Measurements from ENCODE around the gene CCL2.
"Not testable (repeated sequence)": the region's sequence is repeated elsewhere in the genome, so short reads cannot be mapped to it uniquely, and the experiment has no call there.

The CCL2 gene

GRCh38 chr17:34254651-34255380, at the start of gene CCL2:
TSS of gene CCL2 (plus strand) at chr17:34255285. CDS start at chr17:34255350, 65 bp downstream.
- DNase-seq (ENCODE audit: low read depth in 2 of 2), result no peak

- no peak for DNase-seq (ENCODE audit: low read depth in 2 of 2)
Measured at GRCh38 chr17:34205401-34205800, 49.7 kb upstream of the CCL2 start.

- no peak for DNase-seq (ENCODE audit: low read depth in 2 of 2)
Measured at GRCh38 chr17:34206569-34206968, 48.5 kb upstream of the CCL2 start.

GRCh38 chr17:34207572-34207971, 47.5 kb upstream of the CCL2 start:
- DNase-seq (ENCODE audit: low read depth in 2 of 2), result no peak

- DNase-seq (ENCODE audit: low read depth in 2 of 2), result no peak
Measured at GRCh38 chr17:34218748-34219147, 36.3 kb upstream of the CCL2 start.

GRCh38 chr17:34219405-34219804, 35.7 kb upstream of the CCL2 start:
- DNase-seq (ENCODE audit: low read depth in 2 of 2), result no peak

- no peak for DNase-seq (ENCODE audit: low read depth in 2 of 2)
Measured at GRCh38 chr17:34220045-34220751, 34.9 kb upstream of the CCL2 start.

GRCh38 chr17:34220752-34221395, 34.2 kb upstream of the CCL2 start:
- no peak for DNase-seq (ENCODE audit: low read depth in 2 of 2)

- no peak for DNase-seq (ENCODE audit: low read depth in 2 of 2)
Measured at GRCh38 chr17:34221411-34221810, 33.7 kb upstream of the CCL2 start.

- DNase-seq (ENCODE audit: low read depth in 2 of 2), result no peak
Measured at GRCh38 chr17:34222722-34223497, 32.2 kb upstream of the CCL2 start.

GRCh38 chr17:34225046-34225445, 30.0 kb upstream of the CCL2 start:
- no peak for DNase-seq (ENCODE audit: low read depth in 2 of 2)

- DNase-seq (ENCODE audit: low read depth in 2 of 2), result no peak
Measured at GRCh38 chr17:34226011-34226743, 28.9 kb upstream of the CCL2 start.

GRCh38 chr17:34226744-34227034, 28.4 kb upstream of the CCL2 start:
- DNase-seq (ENCODE audit: low read depth in 2 of 2), result no peak

- DNase-seq (ENCODE audit: low read depth in 2 of 2), result not testable (repeated sequence)
Measured at GRCh38 chr17:34227293-34227692, 27.8 kb upstream of the CCL2 start.

- DNase-seq (ENCODE audit: low read depth in 2 of 2), result no peak
Measured at GRCh38 chr17:34227707-34228106, 27.4 kb upstream of the CCL2 start.

- DNase-seq (ENCODE audit: low read depth in 2 of 2), result no peak
Measured at GRCh38 chr17:34228781-34229180, 26.3 kb upstream of the CCL2 start.

GRCh38 chr17:34230342-34230741, 24.7 kb upstream of the CCL2 start:
- DNase-seq (ENCODE audit: low read depth in 2 of 2), result no peak

GRCh38 chr17:34234616-34235015, 20.5 kb upstream of the CCL2 start:
- DNase-seq (ENCODE audit: low read depth in 2 of 2), result no peak

- DNase-seq (ENCODE audit: low read depth in 2 of 2), result no peak
Measured at GRCh38 chr17:34235389-34236028, 19.6 kb upstream of the CCL2 start.

- no peak for DNase-seq (ENCODE audit: low read depth in 2 of 2)
Measured at GRCh38 chr17:34236281-34236892, 18.7 kb upstream of the CCL2 start.

- no peak for DNase-seq (ENCODE audit: low read depth in 2 of 2)
Measured at GRCh38 chr17:34237458-34237857, 17.6 kb upstream of the CCL2 start.
